WERI-Rb-1 (cell line): Measurements from ENCODE around the gene TUBG1.

Experiments
- DNase-seq: peaks from one replicate; pipeline ENCODE4 v3.0.0-alpha.2; 2020
- H3K27ac ChIP-seq: fragments of 250-450 bp; sonication (Bioruptor Pico); 2 replicates; pipeline ENCODE4 v1.5.1; 2020; ENCODE audit warnings: mild to moderate bottlenecking, moderate library complexity
- H3K27me3 ChIP-seq: fragments of 250-450 bp; sonication (Bioruptor Pico); 2 replicates; pipeline ENCODE4 v1.5.1; 2021; ENCODE audit warnings: mild to moderate bottlenecking, low read depth, moderate library complexity; ENCODE audit not compliant: insufficient read depth, severe bottlenecking
- H3K36me3 ChIP-seq: fragments of 250-450 bp; sonication (Bioruptor Pico); 2 replicates; pipeline ENCODE4 v1.5.1; 2020; ENCODE audit warnings: mild to moderate bottlenecking, moderate library complexity
- H3K4me3 ChIP-seq: 2 replicates; pipeline ENCODE4 v1.5.1; 2011; ENCODE audit warnings: low read depth, mild to moderate bottlenecking, control low read depth, low read length
- H3K9me3 ChIP-seq: fragments of 250-450 bp; sonication (Bioruptor Pico); 2 replicates; pipeline ENCODE4 v1.5.1; 2021; ENCODE audit warnings: mild to moderate bottlenecking, moderate library complexity; ENCODE audit not compliant: severe bottlenecking
- TF ChIP-seq, protein P1 (sequence below): IDR thresholded peaks from 2 replicates; pipeline ENCODE4 v1.5.1; 2011; ENCODE audit warnings: low read depth, mild to moderate bottlenecking, control low read depth, inconsistent platforms, low read length

The TUBG1 gene

DNA sequence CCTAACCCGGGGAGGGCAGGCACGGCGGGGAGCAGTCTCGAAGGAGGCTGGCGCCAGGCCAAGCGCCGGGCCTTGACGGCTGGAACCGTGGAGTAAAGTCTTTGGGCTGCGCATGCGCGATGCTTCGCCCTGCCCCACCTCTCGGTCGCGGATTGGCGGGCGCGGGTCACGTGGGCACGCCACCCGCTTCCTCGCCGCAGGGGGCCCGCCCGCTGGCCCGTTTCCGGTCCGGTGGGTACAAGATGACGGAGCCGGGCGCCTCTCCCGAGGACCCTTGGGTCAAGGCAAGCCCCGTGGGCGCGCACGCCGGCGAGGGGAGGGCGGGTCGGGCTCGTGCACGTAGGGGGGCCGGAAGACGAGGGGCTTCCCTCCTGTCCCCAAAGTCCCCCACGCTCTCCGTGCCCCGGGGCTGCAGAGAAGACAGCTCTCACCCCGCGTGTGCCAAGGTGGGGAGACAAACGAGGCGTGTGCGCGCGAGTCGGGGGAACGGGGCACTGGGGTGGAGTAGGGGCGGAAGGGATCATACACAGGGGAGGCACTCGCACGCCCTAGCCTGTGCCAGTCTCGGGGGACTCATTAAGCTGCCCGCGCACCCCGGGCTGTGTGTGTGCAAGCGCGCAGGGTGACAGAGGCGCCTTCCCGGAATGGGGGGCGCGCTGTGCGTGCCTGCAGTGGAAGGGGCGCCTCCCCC is 42.5 kb upstream of the TUBG1 start, which contains the start of gene MLX:
TSS of gene MLX (plus strand) at position 218 of the 691 bp plus-strand sequence. CDS start at position 243, 25 bp downstream.
- peak within 1 kb of the TSS; percentile 85 for H3K4me3 ChIP-seq
- no peaks in the 10 kb centered on the region for H3K9me3 ChIP-seq
- DNase-seq: peak; percentile 98
- no peaks in the 10 kb centered on the region for H3K27me3 ChIP-seq
- TF ChIP-seq, protein P1, sequence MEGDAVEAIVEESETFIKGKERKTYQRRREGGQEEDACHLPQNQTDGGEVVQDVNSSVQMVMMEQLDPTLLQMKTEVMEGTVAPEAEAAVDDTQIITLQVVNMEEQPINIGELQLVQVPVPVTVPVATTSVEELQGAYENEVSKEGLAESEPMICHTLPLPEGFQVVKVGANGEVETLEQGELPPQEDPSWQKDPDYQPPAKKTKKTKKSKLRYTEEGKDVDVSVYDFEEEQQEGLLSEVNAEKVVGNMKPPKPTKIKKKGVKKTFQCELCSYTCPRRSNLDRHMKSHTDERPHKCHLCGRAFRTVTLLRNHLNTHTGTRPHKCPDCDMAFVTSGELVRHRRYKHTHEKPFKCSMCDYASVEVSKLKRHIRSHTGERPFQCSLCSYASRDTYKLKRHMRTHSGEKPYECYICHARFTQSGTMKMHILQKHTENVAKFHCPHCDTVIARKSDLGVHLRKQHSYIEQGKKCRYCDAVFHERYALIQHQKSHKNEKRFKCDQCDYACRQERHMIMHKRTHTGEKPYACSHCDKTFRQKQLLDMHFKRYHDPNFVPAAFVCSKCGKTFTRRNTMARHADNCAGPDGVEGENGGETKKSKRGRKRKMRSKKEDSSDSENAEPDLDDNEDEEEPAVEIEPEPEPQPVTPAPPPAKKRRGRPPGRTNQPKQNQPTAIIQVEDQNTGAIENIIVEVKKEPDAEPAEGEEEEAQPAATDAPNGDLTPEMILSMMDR: no peak
- H3K36me3 ChIP-seq: peaks cover 86% of the 10 kb centered on the region
- peak within 1 kb of the TSS; percentile 85 for H3K27ac ChIP-seq

DNA sequence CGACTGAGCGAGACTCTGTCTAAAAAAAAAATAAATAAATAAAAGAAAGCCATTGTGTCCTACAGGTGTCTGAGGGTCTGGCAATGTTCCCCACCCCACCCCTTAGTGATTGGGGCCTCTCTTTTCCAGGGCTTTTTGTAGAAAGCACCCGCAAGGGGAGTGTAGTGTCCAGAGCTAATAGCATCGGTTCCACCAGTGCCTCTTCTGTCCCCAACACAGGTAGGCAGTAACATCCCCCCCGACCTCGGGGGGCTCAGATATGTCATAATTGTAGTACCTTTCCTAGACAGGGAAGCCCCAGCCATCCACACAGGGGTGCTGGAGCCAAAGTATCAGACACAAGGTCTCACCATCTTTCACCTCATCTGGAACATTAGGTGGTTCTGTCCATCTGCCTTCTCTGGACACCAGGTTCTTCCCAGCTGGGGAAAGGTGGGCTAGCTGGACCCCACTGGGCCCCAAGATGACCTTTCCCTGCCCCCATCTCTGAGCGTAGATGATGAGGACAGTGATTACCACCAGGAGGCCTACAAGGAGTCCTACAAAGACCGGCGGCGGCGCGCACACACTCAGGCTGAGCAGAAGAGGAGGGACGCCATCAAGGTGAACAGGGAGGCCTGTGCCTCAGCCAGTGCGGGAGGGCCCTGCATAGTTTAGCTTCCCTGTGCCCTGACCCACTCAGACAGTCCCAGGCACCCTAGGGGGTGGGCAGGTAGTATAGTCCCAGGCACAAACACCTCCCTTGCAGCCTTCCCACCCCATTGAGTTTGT is 41.0 kb upstream of the TUBG1 start:
- no peaks in the 10 kb centered on the region for H3K27me3 ChIP-seq
- H3K27ac ChIP-seq: no peak overlapping the region; the same call in 1 of the 2 replicates
- TF ChIP-seq, protein P1: no peak
- H3K36me3 ChIP-seq: peaks cover 95% of the 10 kb centered on the region
- no peak for DNase-seq
- H3K9me3 ChIP-seq: no peaks in the 10 kb centered on the region
- H3K4me3 ChIP-seq: no peak overlapping the region

DNA sequence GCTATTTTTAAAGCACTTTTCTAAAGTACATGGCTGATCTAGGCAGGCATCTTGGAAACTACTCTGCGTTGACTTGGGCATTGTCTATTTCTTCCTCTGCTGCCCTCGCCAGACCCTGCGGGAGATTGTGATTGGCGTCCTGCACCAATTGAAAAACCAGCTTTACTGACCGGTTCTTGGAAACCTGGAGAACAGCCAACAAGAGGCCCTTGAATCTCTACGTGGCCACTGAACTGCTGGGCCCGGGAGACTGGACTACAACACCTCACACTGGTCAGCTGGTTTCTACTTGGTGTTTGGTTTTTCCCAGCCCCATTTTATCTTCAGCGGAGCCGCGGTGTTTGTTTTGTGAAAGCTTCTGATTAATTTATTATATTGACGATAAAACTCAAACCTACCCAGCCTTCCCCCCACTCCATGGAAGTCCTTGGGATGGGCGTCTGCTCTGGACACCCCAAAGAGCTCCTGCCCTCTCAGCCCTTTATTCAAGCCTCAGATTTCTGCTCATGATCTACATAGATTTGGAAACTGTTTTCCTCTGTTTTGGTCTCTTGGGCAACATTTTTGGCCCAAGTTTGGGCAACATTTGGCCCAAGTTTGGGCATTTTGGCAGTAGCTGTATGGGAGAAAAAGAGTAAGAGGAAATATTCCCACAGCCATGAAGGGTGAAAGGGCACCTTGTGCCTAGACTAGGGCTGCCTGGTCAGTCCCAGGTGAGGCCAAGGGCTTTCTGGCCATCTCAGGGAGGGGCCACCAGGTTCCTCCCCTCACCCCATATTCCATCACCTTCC is 37.9 kb upstream of the TUBG1 start:
- H3K4me3 ChIP-seq: no peak overlapping the region
- no peaks in the 10 kb centered on the region for H3K9me3 ChIP-seq
- no peak for DNase-seq
- peaks cover 95% of the 10 kb centered on the region for H3K36me3 ChIP-seq
- H3K27ac ChIP-seq: no peak overlapping the region
- TF ChIP-seq, protein P1: no peak
- no peaks in the 10 kb centered on the region for H3K27me3 ChIP-seq

DNA sequence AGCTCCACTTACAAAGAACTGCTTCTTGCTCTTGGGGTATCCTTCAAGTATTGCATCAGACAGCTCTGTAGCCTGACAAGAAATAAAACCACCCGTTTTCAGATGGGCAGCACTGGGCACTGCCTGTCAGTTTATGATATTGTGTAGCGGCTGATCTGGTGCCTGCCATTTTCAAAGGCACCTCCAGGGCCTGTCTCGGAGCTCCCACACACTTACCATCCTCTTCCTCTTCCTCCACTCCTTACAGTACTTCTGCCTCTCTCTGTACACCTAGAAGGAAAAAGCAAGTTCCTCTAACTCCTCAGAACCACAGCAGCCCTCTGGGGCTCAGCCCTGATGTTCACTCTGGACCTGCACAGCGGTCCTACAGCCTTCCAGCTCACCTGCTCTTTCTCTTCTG is 36.4 kb upstream of the TUBG1 start:
- Histone ChIP-seq H3K36me3 (peaks cover 93% of the 10 kb centered on the region), H3K27ac (no peak overlapping the region), H3K9me3 (no peaks in the 10 kb centered on the region), H3K27me3 (no peaks in the 10 kb centered on the region), H3K4me3 (no peak overlapping the region)
- TF ChIP-seq, protein P1: no peak
- no peak for DNase-seq

DNA sequence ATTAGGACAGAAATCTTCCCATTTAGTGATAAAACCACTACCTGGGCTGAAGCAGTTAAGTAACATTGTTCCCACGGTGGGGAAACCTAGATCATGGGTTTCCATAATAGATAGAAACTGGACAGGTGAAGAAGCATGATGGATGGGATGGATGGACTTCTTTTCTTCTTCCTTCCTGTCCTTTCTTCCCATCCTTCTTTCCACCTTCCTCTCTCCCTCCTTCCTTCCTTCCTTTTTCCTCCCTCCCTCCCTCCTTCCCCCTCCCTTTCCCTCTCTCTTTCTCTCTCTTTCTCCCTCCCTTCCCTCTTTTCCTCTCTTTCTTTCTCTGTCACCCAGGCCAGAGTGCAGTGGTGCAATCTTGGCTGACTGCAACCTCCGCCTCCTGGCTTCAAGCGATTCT is 35.0 kb upstream of the TUBG1 start:
- Histone ChIP-seq H3K9me3 (no peaks in the 10 kb centered on the region), H3K27ac (no peak overlapping the region), H3K36me3 (peaks cover 86% of the 10 kb centered on the region), H3K4me3 (no peak overlapping the region), H3K27me3 (no peaks in the 10 kb centered on the region)
- no peak for DNase-seq
- TF ChIP-seq, protein P1: no peak
